GM21526 (cell line): ENCODE results near the gene SHROOM3.
A peak's percentile ranks its signal among the peaks of the same experiment; 100 is the strongest.

Source experiments
- ATAC-seq: cut with Tn5 transposase; IDR thresholded peaks from one replicate; pipeline ENCODE4 v1.9.1; 2021; ENCODE audit warnings: moderate library complexity; ENCODE audit not compliant: unreplicated experiment, low FRiP score

The SHROOM3 gene

GRCh38 chr4:76687746-76688448, 252.9 kb downstream of the SHROOM3 start:
- ATAC-seq, result no peak

GRCh38 chr4:76688619-76689144, 253.7 kb downstream of the SHROOM3 start:
- no peak for ATAC-seq

- ATAC-seq, result peak; percentile 56
Observed at GRCh38 chr4:76689145-76689817, 254.3 kb downstream of the SHROOM3 start.

- no peak for ATAC-seq
Observed at GRCh38 chr4:76690011-76690905, 255.2 kb downstream of the SHROOM3 start.

- no peak for ATAC-seq
Observed at GRCh38 chr4:76690906-76691275, 255.9 kb downstream of the SHROOM3 start.

GRCh38 chr4:76691807-76692582, 257.0 kb downstream of the SHROOM3 start:
- ATAC-seq, result no peak

- no peak for ATAC-seq
Observed at GRCh38 chr4:76692761-76693160, 257.7 kb downstream of the SHROOM3 start.

GRCh38 chr4:76694056-76694455, 259.0 kb downstream of the SHROOM3 start:
- ATAC-seq, result no peak

- ATAC-seq, result no peak
Observed at GRCh38 chr4:76696109-76696508, 261.1 kb downstream of the SHROOM3 start.

GRCh38 chr4:76697129-76697803, 262.2 kb downstream of the SHROOM3 start:
- ATAC-seq, result no peak

GRCh38 chr4:76698141-76698540, 263.1 kb downstream of the SHROOM3 start:
- no peak for ATAC-seq

GRCh38 chr4:76699751-76700310, 264.8 kb downstream of the SHROOM3 start:
- ATAC-seq, result no peak

GRCh38 chr4:76702440-76703122, 267.6 kb downstream of the SHROOM3 start:
- no peak for ATAC-seq

GRCh38 chr4:76703123-76703490, 268.1 kb downstream of the SHROOM3 start:
- ATAC-seq, result no peak

GRCh38 chr4:76703676-76704075, 268.6 kb downstream of the SHROOM3 start:
- no peak for ATAC-seq

- ATAC-seq, result no peak
Observed at GRCh38 chr4:76704133-76704881, 269.3 kb downstream of the SHROOM3 start.

GRCh38 chr4:76705472-76705871, 270.4 kb downstream of the SHROOM3 start:
- no peak for ATAC-seq

GRCh38 chr4:76706581-76706980, 271.6 kb downstream of the SHROOM3 start:
- ATAC-seq, result no peak
